Measurements from ENCODE around the gene PAX2. TPM values are rescaled to one million over a fixed set of nuclear protein-coding genes. Genes with fewer than 3 reads are reported as not detected.
A peak's percentile ranks its signal among the peaks of the same experiment; 100 is the strongest.

PAX2 gene
- total and polyA plus RNA-seq, 2 of the 13 experiments (the other 11 are each of a cell fraction or from before 2014, with no cell fraction given), result not detected

- peak; percentile 22; the same call in 1 of the 2 replicates for TF ChIP-seq ZFP91 (CRISPR knock-in tag; IDR thresholded peaks at IDR 0.05; ENCODE audit: borderline replicate concordance)
- TF ChIP-seq ZNF430 (CRISPR knock-in tag; IDR thresholded peaks at IDR 0.05), result peak; percentile 25; the same call in 1 of the 2 replicates
- TF ChIP-seq NFYB (CRISPR knock-in tag; IDR thresholded peaks at IDR 0.05), result no peak
- TF ChIP-seq ZBTB38 (CRISPR knock-in tag; IDR thresholded peaks at IDR 0.05), result no peak
- TF ChIP-seq MTA1 (CRISPR knock-in tag; IDR thresholded peaks at IDR 0.05; ENCODE audit: borderline replicate concordance), result peak; percentile 5; the same call in 1 of the 2 replicates
- 0 out of 2 replicates have a peak, but pooled peaks have one; percentile 43 for TF ChIP-seq EEA1 (CRISPR knock-in tag; IDR thresholded peaks at IDR 0.05; ENCODE audit: borderline replicate concordance)
- TF ChIP-seq XRCC5 (optimal IDR thresholded peaks at IDR 0.05; ENCODE audit: low read length), result peak; percentile 21
- no peak for TF ChIP-seq CEBPG (CRISPR knock-in tag; IDR thresholded peaks at IDR 0.05)
- peak; percentile 78 for TF ChIP-seq ARNT2 (CRISPR knock-in tag; IDR thresholded peaks at IDR 0.05; ENCODE audit: low read depth)
- TF ChIP-seq ZFY (CRISPR knock-in tag; IDR thresholded peaks at IDR 0.05), result peak; percentile 35; the same call in 1 of the 2 replicates
- TF ChIP-seq PHF21A (CRISPR knock-in tag; IDR thresholded peaks at IDR 0.05), result 0 out of 2 replicates have a peak, but pooled peaks have one; percentile 3
- 0 out of 2 replicates have a peak, but pooled peaks have one; percentile 47 for TF ChIP-seq KDM5B (CRISPR knock-in tag; IDR thresholded peaks at IDR 0.05; ENCODE audit: borderline replicate concordance)
- peak; percentile 84 for TF ChIP-seq ZNF777 (CRISPR knock-in tag; IDR thresholded peaks at IDR 0.05)
- peak; percentile 53 for TF ChIP-seq ZFX (CRISPR knock-in tag; IDR thresholded peaks at IDR 0.05; ENCODE audit: low read depth)
- TF ChIP-seq MTF2 (CRISPR knock-in tag; IDR thresholded peaks at IDR 0.05; ENCODE audit: borderline replicate concordance), result peak; percentile 45; the same call in 1 of the 2 replicates
- TF ChIP-seq POGZ (CRISPR knock-in tag; IDR thresholded peaks at IDR 0.05), result peak; percentile 41; the same call in 1 of the 2 replicates
- TF ChIP-seq TOPORS (CRISPR knock-in tag; IDR thresholded peaks at IDR 0.05), result no peak
- 0 out of 2 replicates have a peak, but pooled peaks have one; percentile 23 for TF ChIP-seq EED (CRISPR knock-in tag; IDR thresholded peaks at IDR 0.05)
- 0 out of 2 replicates have a peak, but pooled peaks have one; percentile 28 for TF ChIP-seq HNRNPL (IDR thresholded peaks at IDR 0.05; ENCODE audit: low read depth, low read length)
- 0 out of 2 replicates have a peak, but pooled peaks have one; percentile 16 for TF ChIP-seq SALL1 (CRISPR knock-in tag; IDR thresholded peaks at IDR 0.05)
- TF ChIP-seq ZNF687 (CRISPR knock-in tag; IDR thresholded peaks at IDR 0.05), result peak; percentile 71; the same call in 1 of the 2 replicates
- TF ChIP-seq UBTF (CRISPR knock-in tag; IDR thresholded peaks at IDR 0.05), result peak; percentile 65
Measured at GRCh38 chr10:100826983-100827818, 81.8 kb downstream of the PAX2 start (continued).

All from HepG2 (cell line).